ENCODE data around the gene L1CAM.

The L1CAM gene

DNA sequence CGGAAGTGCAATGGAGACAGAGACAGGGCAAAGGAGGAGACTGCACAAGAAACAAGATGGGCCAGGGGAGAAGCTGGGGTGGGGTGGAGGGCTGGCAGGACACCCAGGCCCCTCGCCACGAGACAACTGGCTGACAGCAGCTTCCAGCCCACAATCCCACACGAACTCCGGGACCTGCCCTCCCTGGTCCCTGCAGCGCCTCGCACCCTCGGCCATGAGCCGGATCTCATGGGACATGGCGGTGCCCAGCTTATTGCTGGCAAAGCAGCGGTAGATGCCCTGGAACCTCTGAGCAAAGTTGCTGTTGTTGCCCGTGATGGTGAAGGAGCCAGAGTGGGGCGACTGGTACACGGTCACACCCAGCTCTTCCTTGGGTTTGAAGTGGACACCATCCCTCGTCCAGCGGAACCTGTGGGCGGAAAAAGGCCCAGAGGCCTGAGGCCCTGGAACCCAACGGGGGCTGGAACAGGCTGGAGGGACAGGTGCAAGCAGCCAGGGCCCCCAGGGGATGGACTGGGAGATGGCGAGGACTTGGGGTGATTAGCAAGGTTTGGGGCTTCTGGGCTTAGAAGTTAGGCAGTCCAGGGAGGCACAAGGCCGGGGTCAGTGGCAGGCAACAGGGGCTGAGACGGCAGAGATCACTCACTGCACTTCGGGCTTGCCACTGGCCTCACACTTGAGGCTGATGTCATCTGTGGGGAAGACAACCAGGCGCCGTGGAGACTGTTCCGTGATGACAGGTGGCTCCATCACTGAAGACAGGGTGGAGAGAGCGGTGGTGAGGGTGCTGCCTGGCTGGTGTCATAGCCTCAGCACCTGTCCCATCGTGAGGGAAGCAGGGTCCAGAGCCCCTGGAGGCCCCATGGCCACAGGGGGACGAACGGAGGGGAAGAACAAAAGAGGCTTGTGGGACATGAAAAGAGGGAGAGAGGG is 13.8 kb downstream of the L1CAM start:
- POLR2A ChIA-PET (ENCODE audit: low non-redundant PET): no interaction called here
- CTCF ChIA-PET: no interaction called here
- TF ChIP-seq, protein P1, sequence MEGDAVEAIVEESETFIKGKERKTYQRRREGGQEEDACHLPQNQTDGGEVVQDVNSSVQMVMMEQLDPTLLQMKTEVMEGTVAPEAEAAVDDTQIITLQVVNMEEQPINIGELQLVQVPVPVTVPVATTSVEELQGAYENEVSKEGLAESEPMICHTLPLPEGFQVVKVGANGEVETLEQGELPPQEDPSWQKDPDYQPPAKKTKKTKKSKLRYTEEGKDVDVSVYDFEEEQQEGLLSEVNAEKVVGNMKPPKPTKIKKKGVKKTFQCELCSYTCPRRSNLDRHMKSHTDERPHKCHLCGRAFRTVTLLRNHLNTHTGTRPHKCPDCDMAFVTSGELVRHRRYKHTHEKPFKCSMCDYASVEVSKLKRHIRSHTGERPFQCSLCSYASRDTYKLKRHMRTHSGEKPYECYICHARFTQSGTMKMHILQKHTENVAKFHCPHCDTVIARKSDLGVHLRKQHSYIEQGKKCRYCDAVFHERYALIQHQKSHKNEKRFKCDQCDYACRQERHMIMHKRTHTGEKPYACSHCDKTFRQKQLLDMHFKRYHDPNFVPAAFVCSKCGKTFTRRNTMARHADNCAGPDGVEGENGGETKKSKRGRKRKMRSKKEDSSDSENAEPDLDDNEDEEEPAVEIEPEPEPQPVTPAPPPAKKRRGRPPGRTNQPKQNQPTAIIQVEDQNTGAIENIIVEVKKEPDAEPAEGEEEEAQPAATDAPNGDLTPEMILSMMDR (conservative IDR thresholded peaks at IDR 0.05; ENCODE audit: low read depth): no peak
- no peak overlapping the region for H3K27ac ChIP-seq
- DNase-seq (ENCODE audit: low spot score): no peak

- ChIA-PET CTCF (interaction anchor here (0.6 kb wide), 1 partner anchor 52 kb away, joined by 5 read pairs; no protein-coding TSS in a partner anchor), POLR2A (ENCODE audit: low non-redundant PET) (no interaction called here)
- TF ChIP-seq, protein P1 (conservative IDR thresholded peaks at IDR 0.05; ENCODE audit: low read depth): no peak
- no peak for DNase-seq (ENCODE audit: low spot score)
- no peak overlapping the region for H3K27ac ChIP-seq
Observed at GRCh38 chrX:153871451-153871850, 14.5 kb downstream of the L1CAM start.

DNA sequence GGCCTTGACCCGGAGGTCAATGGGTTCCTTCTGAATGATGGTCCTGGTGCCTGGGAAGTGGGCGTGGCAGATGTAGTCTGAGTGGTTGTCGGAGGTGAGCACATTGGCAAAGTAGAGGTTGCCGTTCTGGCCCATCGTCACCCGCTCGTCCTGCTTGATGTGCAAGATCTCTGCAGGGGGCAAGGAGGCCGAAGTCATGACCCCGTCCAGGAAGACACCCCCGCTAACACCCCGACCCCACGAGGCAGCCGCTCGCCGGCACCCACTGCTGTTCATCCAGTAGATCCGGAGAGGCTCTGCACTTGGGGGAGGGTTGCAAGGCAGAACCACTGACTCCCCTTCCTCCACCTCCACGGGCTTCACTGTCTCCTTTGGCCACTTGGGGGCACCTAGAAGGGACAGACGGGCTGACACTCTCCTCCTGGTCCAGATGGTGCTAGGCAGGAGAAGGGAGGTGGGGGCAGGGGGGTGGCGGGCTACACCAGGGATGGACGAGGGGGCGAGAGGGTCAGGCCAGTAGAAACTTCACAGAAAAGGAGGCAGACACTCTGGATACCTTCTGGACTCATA is 15.1 kb downstream of the L1CAM start:
- TF ChIP-seq, protein P1 (conservative IDR thresholded peaks at IDR 0.05; ENCODE audit: low read depth): no peak
- POLR2A ChIA-PET (ENCODE audit: low non-redundant PET): no interaction called here
- no peak for DNase-seq (ENCODE audit: low spot score)
- CTCF ChIA-PET: no interaction called here
- H3K27ac ChIP-seq: no peak overlapping the region

- CTCF ChIA-PET: no interaction called here
Observed at GRCh38 chrX:153870288-153870690, 15.7 kb downstream of the L1CAM start.

DNA sequence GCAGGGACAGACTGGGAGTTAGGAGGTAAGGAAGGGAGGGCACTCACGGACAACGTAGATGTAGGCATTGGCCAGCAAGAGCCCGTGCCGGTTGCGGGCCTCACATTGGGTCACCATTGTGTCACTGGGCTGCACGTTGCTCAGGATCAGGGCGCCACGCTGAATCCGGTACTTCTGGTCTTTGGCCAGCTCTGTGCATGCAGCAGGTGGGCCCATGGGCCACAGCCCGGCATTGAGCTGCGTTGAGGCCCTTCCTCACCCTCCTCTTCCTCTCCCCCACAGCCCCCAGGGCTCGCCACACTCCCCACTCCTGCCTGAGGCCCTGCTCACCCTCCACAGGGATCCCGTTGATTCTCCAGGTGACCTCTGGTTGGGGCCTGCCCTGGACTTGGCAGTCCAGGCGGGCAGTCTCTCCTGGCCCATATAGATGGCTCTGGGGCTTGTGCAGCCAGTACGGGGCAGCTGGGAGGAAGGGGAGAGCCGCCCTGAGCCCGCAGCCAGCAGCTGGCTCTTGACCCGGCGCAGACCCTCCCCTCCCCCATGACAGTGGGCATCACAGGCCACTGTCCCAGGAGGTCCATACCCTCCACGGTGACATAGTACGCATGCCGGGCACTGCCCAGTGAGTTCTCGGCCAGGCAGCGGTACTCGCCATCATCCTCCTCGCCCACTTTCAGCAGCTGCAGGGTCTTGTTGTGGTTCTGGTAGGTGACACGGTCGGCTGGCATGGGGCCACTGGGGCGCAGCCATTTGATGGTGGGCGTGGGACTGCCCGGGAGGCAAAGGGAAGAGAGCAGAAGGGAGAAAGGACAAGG is 16.3 kb downstream of the L1CAM start:
- ChIA-PET CTCF (no interaction called here), POLR2A (ENCODE audit: low non-redundant PET) (no interaction called here)
- DNase-seq (ENCODE audit: low spot score): no peak
- H3K27ac ChIP-seq: no peak overlapping the region
- TF ChIP-seq, protein P1 (conservative IDR thresholded peaks at IDR 0.05; ENCODE audit: low read depth): no peak

More at GRCh38 chrX:153870288-153870690, 15.7 kb downstream of the L1CAM start:
- no peak overlapping the region for H3K27ac ChIP-seq
- no peak for DNase-seq (ENCODE audit: low spot score)
- TF ChIP-seq, protein P1 (conservative IDR thresholded peaks at IDR 0.05; ENCODE audit: low read depth): no peak
- POLR2A ChIA-PET (ENCODE audit: low non-redundant PET): no interaction called here
